ENCODE measurements around the gene CTNND2. TPM values are rescaled to one million over a fixed set of nuclear protein-coding genes. Genes with fewer than 3 reads are reported as not detected.

The CTNND2 gene
- polyA plus RNA-seq, 1 of the 3 experiments (the other 2 are of a cell fraction), result not detected

DNA sequence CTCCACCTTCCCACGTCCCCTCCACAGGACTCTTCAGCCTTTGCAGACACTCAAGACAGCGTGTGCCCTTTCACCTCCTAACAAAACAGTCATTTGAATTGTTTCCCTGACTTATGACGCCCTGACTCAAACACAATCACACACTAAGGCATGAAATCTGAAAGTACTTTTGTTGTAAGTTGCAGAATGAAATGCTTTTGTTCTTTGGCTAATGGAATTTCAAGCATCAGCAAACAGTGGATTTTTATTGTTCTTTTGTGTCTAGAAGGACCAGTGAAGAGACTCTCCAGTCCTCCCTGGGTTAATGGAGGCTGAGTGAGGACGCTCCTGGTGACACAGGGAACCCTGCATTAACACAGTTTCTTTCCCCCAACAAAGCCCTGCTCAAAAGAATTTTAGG lies 380.1 kb downstream of the CTNND2 start:
- DNase-seq, result no peak
- Histone ChIP-seq H3K4me3 (ENCODE audit: low read depth in 2 of 2, low read length in 1 of 2) (no peak overlapping the region), H3K27me3 (ENCODE audit: insufficient read depth) (no peaks in the 10 kb centered on the region), H3K36me3 (replicated peaks in 1 of 2; ENCODE audit: control insufficient read depth in 1 of 2, insufficient read depth in 2 of 2, low read length in 1 of 2) (no peaks in the 10 kb centered on the region), H3K4me1 (ENCODE audit: control insufficient read depth in 1 of 2, insufficient read depth in 2 of 2, low read depth in 1 of 2, low read length in 1 of 2) (no peaks in the 10 kb centered on the region), H3K9me2 (no peaks in the 10 kb centered on the region), H3K27ac (ENCODE audit: low read depth in 2 of 2, low read length in 1 of 2) (no peak overlapping the region), H3K9ac (no peak overlapping the region), H3K79me2 (ENCODE audit: insufficient read depth) (no peaks in the 10 kb centered on the region), H3F3A (replicated peaks; ENCODE audit: insufficient read depth) (no peaks in the 10 kb centered on the region), H4K20me1 (ENCODE audit: insufficient read depth) (no peaks in the 10 kb centered on the region), H2AFZ (ENCODE audit: low read depth) (no peak overlapping the region), H3K9me3 (no peaks in the 10 kb centered on the region), H3K4me2 (no peak overlapping the region)
- POLR2A ChIA-PET, result no interaction called here
- TF ChIP-seq ELF1 (IDR thresholded peaks at IDR 0.05) (no peak), RCOR1 (IDR thresholded peaks at IDR 0.05; ENCODE audit: low read length) (no peak), EP300 (IDR thresholded peaks at IDR 0.05; ENCODE audit: borderline replicate concordance in 1 of 2, low read depth in 1 of 2, low read length in 1 of 2) (no peak), NRF1 (IDR thresholded peaks at IDR 0.05; ENCODE audit: low read depth, low read length) (no peak)
- TF ChIP-seq, protein P1, sequence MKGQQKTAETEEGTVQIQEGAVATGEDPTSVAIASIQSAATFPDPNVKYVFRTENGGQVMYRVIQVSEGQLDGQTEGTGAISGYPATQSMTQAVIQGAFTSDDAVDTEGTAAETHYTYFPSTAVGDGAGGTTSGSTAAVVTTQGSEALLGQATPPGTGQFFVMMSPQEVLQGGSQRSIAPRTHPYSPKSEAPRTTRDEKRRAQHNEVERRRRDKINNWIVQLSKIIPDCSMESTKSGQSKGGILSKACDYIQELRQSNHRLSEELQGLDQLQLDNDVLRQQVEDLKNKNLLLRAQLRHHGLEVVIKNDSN (IDR thresholded peaks at IDR 0.05; ENCODE audit: borderline replicate concordance, low read depth), result no peak
- CTCF ChIA-PET, result no interaction called here
- WGBS (ENCODE audit: low lambda C conversion rate), result 4% methylated on average over 4 of the region's 4 CpGs

DNA sequence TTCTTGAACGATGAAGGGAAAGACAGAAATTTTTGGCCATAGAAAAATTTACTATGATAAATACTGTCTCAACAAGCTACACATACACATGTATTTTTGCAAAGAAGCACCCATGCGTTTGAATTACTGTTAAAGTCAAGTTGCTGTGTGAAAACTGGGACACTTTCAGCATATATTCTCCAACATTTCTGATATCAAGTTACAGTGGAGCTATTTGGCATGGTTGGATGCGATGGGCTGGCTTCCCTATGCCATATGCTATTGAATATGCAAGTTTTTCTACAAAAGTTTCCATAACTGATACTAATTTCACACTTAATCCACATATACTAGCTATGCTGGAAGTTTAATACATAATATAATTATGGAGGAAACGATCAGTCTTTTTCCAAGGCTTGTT lies 381.4 kb downstream of the CTNND2 start:
- DNase-seq, result no peak
- POLR2A ChIA-PET, result no interaction called here
- H3K9ac ChIP-seq, result no peak overlapping the region
- H3K27ac ChIP-seq (ENCODE audit: low read depth in 2 of 2, low read length in 1 of 2), result no peak overlapping the region
- 8% methylated on average over 4 of the region's 4 CpGs for WGBS (ENCODE audit: low lambda C conversion rate)
- no peak overlapping the region for H2AFZ ChIP-seq (ENCODE audit: low read depth)
- TF ChIP-seq ELF1 (IDR thresholded peaks at IDR 0.05) (no peak), SIN3A (IDR thresholded peaks at IDR 0.05; ENCODE audit: borderline replicate concordance, low read depth, low read length) (no peak)
- H3K9me3 ChIP-seq, result no peaks in the 10 kb centered on the region
- H3K27me3 ChIP-seq (ENCODE audit: insufficient read depth), result no peaks in the 10 kb centered on the region
- H3K36me3 ChIP-seq (replicated peaks in 1 of 2; ENCODE audit: control insufficient read depth in 1 of 2, insufficient read depth in 2 of 2, low read length in 1 of 2), result no peaks in the 10 kb centered on the region
- CTCF ChIA-PET, result no interaction called here
- no peaks in the 10 kb centered on the region for H3F3A ChIP-seq (replicated peaks; ENCODE audit: insufficient read depth)
- H4K20me1 ChIP-seq (ENCODE audit: insufficient read depth), result no peaks in the 10 kb centered on the region
- H3K9me2 ChIP-seq, result no peaks in the 10 kb centered on the region
- no peaks in the 10 kb centered on the region for H3K4me1 ChIP-seq (ENCODE audit: control insufficient read depth in 1 of 2, insufficient read depth in 2 of 2, low read depth in 1 of 2, low read length in 1 of 2)
- no peak overlapping the region for H3K4me2 ChIP-seq
- no peaks in the 10 kb centered on the region for H3K79me2 ChIP-seq (ENCODE audit: insufficient read depth)
- no peak overlapping the region for H3K4me3 ChIP-seq (ENCODE audit: low read depth in 2 of 2, low read length in 1 of 2)

DNA sequence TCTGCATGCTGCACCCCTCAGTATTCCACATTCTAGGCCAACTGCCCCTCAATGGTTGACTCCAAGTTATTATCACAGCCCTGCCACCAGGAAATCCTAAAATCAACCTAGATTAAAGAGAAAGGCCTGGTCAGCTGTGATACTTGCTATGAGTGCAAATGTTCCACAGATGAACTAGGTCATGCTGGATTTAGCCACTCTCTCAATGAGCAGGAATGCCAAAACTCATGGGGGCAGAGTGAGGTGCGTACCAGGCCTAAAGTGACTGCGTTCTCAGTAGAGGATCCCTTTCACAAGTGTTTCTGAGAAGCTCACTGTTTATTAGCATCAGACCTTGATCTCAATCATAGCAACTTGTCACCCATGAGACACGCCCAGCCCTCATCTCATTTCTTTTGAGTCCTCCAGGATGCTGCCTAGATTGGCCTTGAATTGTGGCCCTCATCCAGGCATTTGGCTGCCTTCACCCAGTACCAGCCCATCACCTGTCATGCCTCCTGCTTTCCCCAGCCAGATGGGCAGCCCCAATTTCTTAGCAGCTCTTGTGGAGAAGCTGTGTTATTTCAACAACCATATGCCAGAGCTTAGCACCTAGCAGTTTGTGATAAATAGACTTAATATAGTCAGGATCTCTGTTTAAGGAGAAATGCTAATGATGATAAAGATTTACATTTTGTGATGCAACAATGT lies 383.9 kb downstream of the CTNND2 start:
- no peak overlapping the region for H3K4me3 ChIP-seq (ENCODE audit: low read depth in 2 of 2, low read length in 1 of 2)
- no peak overlapping the region for H2AFZ ChIP-seq (ENCODE audit: low read depth)
- H3K79me2 ChIP-seq (ENCODE audit: insufficient read depth), result no peaks in the 10 kb centered on the region
- no peak overlapping the region for H3K27ac ChIP-seq (ENCODE audit: low read depth in 2 of 2, low read length in 1 of 2)
- H3F3A ChIP-seq (replicated peaks; ENCODE audit: insufficient read depth), result no peaks in the 10 kb centered on the region
- H3K9me3 ChIP-seq, result no peaks in the 10 kb centered on the region
- H3K9me2 ChIP-seq, result no peaks in the 10 kb centered on the region
- no peaks in the 10 kb centered on the region for H3K36me3 ChIP-seq (replicated peaks in 1 of 2; ENCODE audit: control insufficient read depth in 1 of 2, insufficient read depth in 2 of 2, low read length in 1 of 2)
- CTCF ChIA-PET, result interaction anchor here (0.6 to 1.1 kb wide), 2 partner anchors 11 to 89 kb away, joined by 3 read pairs; no protein-coding TSS in a partner anchor
- no peak overlapping the region for H3K9ac ChIP-seq
- no peaks in the 10 kb centered on the region for H4K20me1 ChIP-seq (ENCODE audit: insufficient read depth)
- no peaks in the 10 kb centered on the region for H3K4me1 ChIP-seq (ENCODE audit: control insufficient read depth in 1 of 2, insufficient read depth in 2 of 2, low read depth in 1 of 2, low read length in 1 of 2)
- POLR2A ChIA-PET, result no interaction called here
- TF ChIP-seq GATA2 (CRISPR knock-in tag; IDR thresholded peaks at IDR 0.05) (no peak), TCF12 (IDR thresholded peaks at IDR 0.05) (no peak), FOXJ3 (CRISPR knock-in tag; IDR thresholded peaks at IDR 0.05) (no peak), RXRA (IDR thresholded peaks at IDR 0.05; ENCODE audit: borderline replicate concordance, low read depth) (no peak), MEF2A (IDR thresholded peaks at IDR 0.05; ENCODE audit: borderline replicate concordance, low read depth) (no peak), NRF1 (IDR thresholded peaks at IDR 0.05; ENCODE audit: low read depth, low read length) (no peak), TEAD4 (IDR thresholded peaks at IDR 0.05; ENCODE audit: borderline replicate concordance, insufficient read depth) (no peak), EZH2phosphoT487 (IDR thresholded peaks at IDR 0.05; ENCODE audit: borderline replicate concordance, low read depth) (no peak), RCOR1 (IDR thresholded peaks at IDR 0.05; ENCODE audit: low read length) (no peak), SMC3 (IDR thresholded peaks at IDR 0.05; ENCODE audit: low read depth, low read length) (no peak), MXI1 (IDR thresholded peaks at IDR 0.05; ENCODE audit: low read depth, low read length) (no peak)
- TF ChIP-seq, protein P2, sequence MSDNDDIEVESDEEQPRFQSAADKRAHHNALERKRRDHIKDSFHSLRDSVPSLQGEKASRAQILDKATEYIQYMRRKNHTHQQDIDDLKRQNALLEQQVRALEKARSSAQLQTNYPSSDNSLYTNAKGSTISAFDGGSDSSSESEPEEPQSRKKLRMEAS (IDR thresholded peaks at IDR 0.05; ENCODE audit: low read depth), result no peak
- TF ChIP-seq, protein P3, sequence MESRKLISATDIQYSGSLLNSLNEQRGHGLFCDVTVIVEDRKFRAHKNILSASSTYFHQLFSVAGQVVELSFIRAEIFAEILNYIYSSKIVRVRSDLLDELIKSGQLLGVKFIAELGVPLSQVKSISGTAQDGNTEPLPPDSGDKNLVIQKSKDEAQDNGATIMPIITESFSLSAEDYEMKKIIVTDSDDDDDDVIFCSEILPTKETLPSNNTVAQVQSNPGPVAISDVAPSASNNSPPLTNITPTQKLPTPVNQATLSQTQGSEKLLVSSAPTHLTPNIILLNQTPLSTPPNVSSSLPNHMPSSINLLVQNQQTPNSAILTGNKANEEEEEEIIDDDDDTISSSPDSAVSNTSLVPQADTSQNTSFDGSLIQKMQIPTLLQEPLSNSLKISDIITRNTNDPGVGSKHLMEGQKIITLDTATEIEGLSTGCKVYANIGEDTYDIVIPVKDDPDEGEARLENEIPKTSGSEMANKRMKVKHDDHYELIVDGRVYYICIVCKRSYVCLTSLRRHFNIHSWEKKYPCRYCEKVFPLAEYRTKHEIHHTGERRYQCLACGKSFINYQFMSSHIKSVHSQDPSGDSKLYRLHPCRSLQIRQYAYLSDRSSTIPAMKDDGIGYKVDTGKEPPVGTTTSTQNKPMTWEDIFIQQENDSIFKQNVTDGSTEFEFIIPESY (IDR thresholded peaks at IDR 0.05; ENCODE audit: borderline replicate concordance, low read depth), result no peak
- TF ChIP-seq, protein P4, sequence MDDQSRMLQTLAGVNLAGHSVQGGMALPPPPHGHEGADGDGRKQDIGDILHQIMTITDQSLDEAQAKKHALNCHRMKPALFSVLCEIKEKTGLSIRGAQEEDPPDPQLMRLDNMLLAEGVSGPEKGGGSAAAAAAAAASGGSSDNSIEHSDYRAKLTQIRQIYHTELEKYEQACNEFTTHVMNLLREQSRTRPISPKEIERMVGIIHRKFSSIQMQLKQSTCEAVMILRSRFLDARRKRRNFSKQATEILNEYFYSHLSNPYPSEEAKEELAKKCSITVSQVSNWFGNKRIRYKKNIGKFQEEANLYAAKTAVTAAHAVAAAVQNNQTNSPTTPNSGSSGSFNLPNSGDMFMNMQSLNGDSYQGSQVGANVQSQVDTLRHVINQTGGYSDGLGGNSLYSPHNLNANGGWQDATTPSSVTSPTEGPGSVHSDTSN (IDR thresholded peaks at IDR 0.05), result no peak
- H3K27me3 ChIP-seq (ENCODE audit: insufficient read depth), result no peaks in the 10 kb centered on the region
- H3K4me2 ChIP-seq, result no peak overlapping the region
- DNase-seq, result no peak
- WGBS (ENCODE audit: low lambda C conversion rate), result 31% methylated on average over 3 of the region's 3 CpGs

Measured in SK-N-SH (cell line).